LHCN-M2 (cell line): ENCODE results near the gene HASPIN. TPM values are rescaled to one million over a fixed set of nuclear protein-coding genes. Genes with fewer than 3 reads are reported as not detected.
"Not testable (repeated sequence)": the region's sequence is repeated elsewhere in the genome, so short reads cannot be mapped to it uniquely, and the experiment has no call there.

Source experiments
- DNase-seq: peaks from one replicate; pipeline ENCODE4 v3.0.0-alpha.2; 2012; ENCODE audit warnings: low read depth
- total RNA-seq: library from RNA; depleted of rRNA; stranded (reverse); fragments of >200 nt; gene quantifications from 2 replicates; pipeline ENCODE4 v1.2.3, GENCODE V29; 2014

Gene HASPIN
- total RNA-seq, 1 experiment from 2014 or later = 17.0 TPM

- DNase-seq = no peak
Measured at GRCh38 chr17:3695723-3696411, 27.8 kb upstream of the HASPIN start, which contains the start of gene P2RX5. P2RX5 (minus strand) TSS chr17:3696155; CDS start chr17:3696005, 150 bp downstream.

- no peak for DNase-seq
Measured at GRCh38 chr17:3697103-3697476, 26.6 kb upstream of the HASPIN start.

GRCh38 chr17:3698139-3698538 lies 25.6 kb upstream of the HASPIN start:
- no peak for DNase-seq

GRCh38 chr17:3699951-3700350 lies 23.8 kb upstream of the HASPIN start:
- DNase-seq = no peak

- not testable (repeated sequence) for DNase-seq
Measured at GRCh38 chr17:3702041-3702539, 21.6 kb upstream of the HASPIN start.

GRCh38 chr17:3704931-3705717 lies 18.6 kb upstream of the HASPIN start:
- DNase-seq = no peak

- DNase-seq = not testable (repeated sequence)
Measured at GRCh38 chr17:3705718-3705984, 18.1 kb upstream of the HASPIN start.

- no peak for DNase-seq
Measured at GRCh38 chr17:3708366-3708765, 15.3 kb upstream of the HASPIN start.

GRCh38 chr17:3710951-3711383 lies 12.7 kb upstream of the HASPIN start:
- DNase-seq = no peak

- no peak for DNase-seq
Measured at GRCh38 chr17:3712811-3713463, 10.8 kb upstream of the HASPIN start.

GRCh38 chr17:3715296-3715695 lies 8.4 kb upstream of the HASPIN start:
- no peak for DNase-seq

GRCh38 chr17:3718201-3718600 lies 5.5 kb upstream of the HASPIN start:
- DNase-seq = no peak

- DNase-seq = no peak
Measured at GRCh38 chr17:3719265-3719664, 4.4 kb upstream of the HASPIN start.

GRCh38 chr17:3722716-3723115 lies 987 bp upstream of the HASPIN start:
- DNase-seq = no peak

GRCh38 chr17:3723188-3723555 lies 531 bp upstream of the HASPIN start:
- no peak for DNase-seq

GRCh38 chr17:3724378-3725077 lies 825 bp downstream of the HASPIN start:
- no peak for DNase-seq

GRCh38 chr17:3727041-3727440 lies 3.3 kb downstream of the HASPIN start:
- DNase-seq = no peak

GRCh38 chr17:3728099-3728498 lies 4.4 kb downstream of the HASPIN start:
- DNase-seq = not testable (repeated sequence)

- no peak for DNase-seq
Measured at GRCh38 chr17:3729881-3730280, 6.2 kb downstream of the HASPIN start.

- no peak for DNase-seq
Measured at GRCh38 chr17:3730881-3731429, 7.3 kb downstream of the HASPIN start.

- DNase-seq = no peak
Measured at GRCh38 chr17:3732210-3732621, 8.5 kb downstream of the HASPIN start.

GRCh38 chr17:3734911-3735276 lies 11.2 kb downstream of the HASPIN start:
- DNase-seq = not testable (repeated sequence)
